ENCODE data around the gene GINM1.

The GINM1 gene

DNA sequence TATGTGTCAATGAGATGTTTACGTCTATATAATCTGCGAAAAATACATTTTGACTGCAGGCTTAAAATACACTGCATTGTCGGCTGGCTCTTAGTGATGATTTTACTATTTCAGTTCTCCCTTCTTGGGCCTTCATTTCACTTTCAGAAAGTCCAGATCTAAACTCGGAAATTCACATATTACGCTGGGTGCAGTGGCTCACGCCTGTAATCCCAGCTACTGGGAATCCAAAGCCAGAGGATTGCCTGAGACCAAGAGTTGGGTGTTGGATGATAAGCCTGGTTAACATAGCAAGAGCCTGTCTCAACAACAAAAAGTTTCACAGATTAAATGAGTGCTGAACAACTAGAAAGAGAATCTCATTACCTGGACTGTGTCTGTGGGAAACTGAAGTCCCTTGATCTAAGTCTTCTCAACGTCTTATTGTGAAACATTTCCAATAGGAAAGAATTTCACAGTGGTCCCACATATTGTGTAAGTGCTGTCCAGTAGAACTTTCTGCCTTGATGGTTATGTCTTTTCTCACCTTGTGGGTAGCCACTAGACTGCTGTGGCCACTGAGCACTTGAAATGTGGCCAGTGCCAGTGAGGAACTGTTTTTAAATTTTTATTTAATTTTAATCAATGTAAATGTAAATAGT lies 1.9 kb downstream of the GINM1 start:
- peak overlapping the region; percentile 91 to 95 (median 91) for H3K4me3 Mint-ChIP-seq
- TF ChIP-seq, protein P1, sequence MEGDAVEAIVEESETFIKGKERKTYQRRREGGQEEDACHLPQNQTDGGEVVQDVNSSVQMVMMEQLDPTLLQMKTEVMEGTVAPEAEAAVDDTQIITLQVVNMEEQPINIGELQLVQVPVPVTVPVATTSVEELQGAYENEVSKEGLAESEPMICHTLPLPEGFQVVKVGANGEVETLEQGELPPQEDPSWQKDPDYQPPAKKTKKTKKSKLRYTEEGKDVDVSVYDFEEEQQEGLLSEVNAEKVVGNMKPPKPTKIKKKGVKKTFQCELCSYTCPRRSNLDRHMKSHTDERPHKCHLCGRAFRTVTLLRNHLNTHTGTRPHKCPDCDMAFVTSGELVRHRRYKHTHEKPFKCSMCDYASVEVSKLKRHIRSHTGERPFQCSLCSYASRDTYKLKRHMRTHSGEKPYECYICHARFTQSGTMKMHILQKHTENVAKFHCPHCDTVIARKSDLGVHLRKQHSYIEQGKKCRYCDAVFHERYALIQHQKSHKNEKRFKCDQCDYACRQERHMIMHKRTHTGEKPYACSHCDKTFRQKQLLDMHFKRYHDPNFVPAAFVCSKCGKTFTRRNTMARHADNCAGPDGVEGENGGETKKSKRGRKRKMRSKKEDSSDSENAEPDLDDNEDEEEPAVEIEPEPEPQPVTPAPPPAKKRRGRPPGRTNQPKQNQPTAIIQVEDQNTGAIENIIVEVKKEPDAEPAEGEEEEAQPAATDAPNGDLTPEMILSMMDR (IDR thresholded peaks at IDR 0.05; ENCODE audit: unreplicated experiment in 3 of 3): no peak
- H3K9me3 Mint-ChIP-seq: no peaks in the 10 kb centered on the region
- peaks cover 6% of the 10 kb centered on the region for H3K27me3 Mint-ChIP-seq (ENCODE audit: low read depth)
- peak overlapping the region in 1 of 3 experiments; percentile 35 for H3K27ac Mint-ChIP-seq
- H3K4me1 Mint-ChIP-seq: peaks cover 14% of the 10 kb centered on the region
- H3K36me3 Mint-ChIP-seq (ENCODE audit: low read depth): peaks cover 4% of the 10 kb centered on the region

GRCh38 chr6:149580880-149581279 lies 14.7 kb downstream of the GINM1 start:
- Mint-ChIP-seq H3K4me1 (no peaks in the 10 kb centered on the region), H3K27ac (no peak overlapping the region), H3K4me3 (no peak overlapping the region), H3K27me3 (ENCODE audit: low read depth) (no peaks in the 10 kb centered on the region), H3K36me3 (ENCODE audit: low read depth) (peaks cover 58% of the 10 kb centered on the region), H3K9me3 (no peaks in the 10 kb centered on the region)
- TF ChIP-seq, protein P1 (IDR thresholded peaks at IDR 0.05; ENCODE audit: unreplicated experiment in 3 of 3): no peak

GRCh38 chr6:149581349-149581748 lies 15.2 kb downstream of the GINM1 start:
- H3K4me1 Mint-ChIP-seq: no peaks in the 10 kb centered on the region
- H3K27me3 Mint-ChIP-seq (ENCODE audit: low read depth): no peaks in the 10 kb centered on the region
- no peak overlapping the region for H3K4me3 Mint-ChIP-seq
- H3K9me3 Mint-ChIP-seq: no peaks in the 10 kb centered on the region
- peaks cover 59% of the 10 kb centered on the region for H3K36me3 Mint-ChIP-seq (ENCODE audit: low read depth)
- H3K27ac Mint-ChIP-seq: no peak overlapping the region
- TF ChIP-seq, protein P1 (IDR thresholded peaks at IDR 0.05; ENCODE audit: unreplicated experiment in 3 of 3): no peak

GRCh38 chr6:149586149-149586548 lies 20.0 kb downstream of the GINM1 start:
- Mint-ChIP-seq H3K4me1 (no peaks in the 10 kb centered on the region), H3K4me3 (no peak overlapping the region), H3K27ac (no peak overlapping the region), H3K27me3 (ENCODE audit: low read depth) (no peaks in the 10 kb centered on the region), H3K9me3 (no peaks in the 10 kb centered on the region), H3K36me3 (ENCODE audit: low read depth) (peaks cover 67% of the 10 kb centered on the region)
- TF ChIP-seq, protein P1 (IDR thresholded peaks at IDR 0.05; ENCODE audit: unreplicated experiment in 3 of 3): no peak

DNA sequence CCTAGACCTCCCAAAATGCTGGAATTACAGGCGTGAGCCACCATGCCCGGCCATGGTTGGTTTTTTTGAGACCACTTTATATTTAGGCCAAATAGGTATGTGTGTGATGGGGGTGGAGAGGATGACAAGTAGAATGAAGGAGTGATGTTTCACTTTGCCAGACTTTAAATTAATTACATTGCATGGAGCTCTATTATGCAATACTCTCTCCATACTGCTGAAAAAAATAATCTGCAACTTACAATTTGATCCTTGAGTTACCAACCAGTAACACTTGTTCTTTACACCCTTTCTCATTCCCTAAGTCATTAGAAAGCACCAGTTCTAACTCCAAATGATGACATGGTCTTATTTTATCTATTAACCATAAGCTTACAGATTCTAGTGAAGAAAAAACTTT lies 26.8 kb downstream of the GINM1 start:
- H3K27me3 Mint-ChIP-seq (ENCODE audit: low read depth): no peaks in the 10 kb centered on the region
- H3K27ac Mint-ChIP-seq: peak overlapping the region; percentile 31 to 83 (median 37)
- TF ChIP-seq, protein P1 (IDR thresholded peaks at IDR 0.05; ENCODE audit: unreplicated experiment in 3 of 3): no peak
- no peaks in the 10 kb centered on the region for H3K9me3 Mint-ChIP-seq
- H3K4me3 Mint-ChIP-seq: no peak overlapping the region
- H3K36me3 Mint-ChIP-seq (ENCODE audit: low read depth): peaks cover 53% of the 10 kb centered on the region
- no peaks in the 10 kb centered on the region for H3K4me1 Mint-ChIP-seq

DNA sequence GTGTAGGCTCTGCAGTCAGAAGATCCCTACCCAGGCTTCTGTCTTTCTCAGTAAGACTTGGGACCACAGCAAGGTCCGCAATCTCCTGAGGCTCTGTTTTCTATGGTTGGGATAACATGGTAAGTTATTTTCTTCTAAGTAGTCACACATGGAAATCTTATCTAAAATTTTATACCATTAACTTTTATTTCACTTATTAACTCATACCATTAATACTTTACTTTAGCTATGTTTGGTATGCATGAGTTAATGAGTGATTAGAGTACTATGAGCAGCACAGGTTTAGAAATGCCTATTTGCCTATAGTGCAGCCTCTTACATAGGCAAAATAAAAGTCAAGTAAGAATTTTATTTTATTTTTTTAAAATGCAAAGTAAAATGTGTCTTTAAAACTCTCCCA lies 27.2 kb downstream of the GINM1 start:
- H3K27ac Mint-ChIP-seq: peak overlapping the region; percentile 31 to 90 (median 83)
- peaks cover 52% of the 10 kb centered on the region for H3K36me3 Mint-ChIP-seq (ENCODE audit: low read depth)
- H3K4me3 Mint-ChIP-seq: no peak overlapping the region
- no peaks in the 10 kb centered on the region for H3K27me3 Mint-ChIP-seq (ENCODE audit: low read depth)
- H3K9me3 Mint-ChIP-seq: no peaks in the 10 kb centered on the region
- H3K4me1 Mint-ChIP-seq: no peaks in the 10 kb centered on the region
- TF ChIP-seq, protein P1 (IDR thresholded peaks at IDR 0.05; ENCODE audit: unreplicated experiment in 3 of 3): no peak
